Measurements from ENCODE around the gene MCRIP2.

Gene MCRIP2

DNA sequence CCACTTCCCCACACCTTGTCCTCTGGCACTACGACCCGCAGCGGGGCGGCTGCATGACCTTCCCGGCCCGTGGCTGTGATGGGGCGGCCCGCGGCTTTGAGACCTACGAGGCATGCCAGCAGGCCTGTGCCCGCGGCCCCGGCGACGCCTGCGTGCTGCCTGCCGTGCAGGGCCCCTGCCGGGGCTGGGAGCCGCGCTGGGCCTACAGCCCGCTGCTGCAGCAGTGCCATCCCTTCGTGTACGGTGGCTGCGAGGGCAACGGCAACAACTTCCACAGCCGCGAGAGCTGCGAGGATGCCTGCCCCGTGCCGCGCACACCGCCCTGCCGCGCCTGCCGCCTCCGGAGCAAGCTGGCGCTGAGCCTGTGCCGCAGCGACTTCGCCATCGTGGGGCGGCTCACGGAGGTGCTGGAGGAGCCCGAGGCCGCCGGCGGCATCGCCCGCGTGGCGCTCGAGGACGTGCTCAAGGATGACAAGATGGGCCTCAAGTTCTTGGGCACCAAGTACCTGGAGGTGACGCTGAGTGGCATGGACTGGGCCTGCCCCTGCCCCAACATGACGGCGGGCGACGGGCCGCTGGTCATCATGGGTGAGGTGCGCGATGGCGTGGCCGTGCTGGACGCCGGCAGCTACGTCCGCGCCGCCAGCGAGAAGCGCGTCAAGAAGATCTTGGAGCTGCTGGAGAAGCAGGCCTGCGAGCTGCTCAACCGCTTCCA lies 8.1 kb upstream of the MCRIP2 start:
- no peak for DNase-seq

DNA sequence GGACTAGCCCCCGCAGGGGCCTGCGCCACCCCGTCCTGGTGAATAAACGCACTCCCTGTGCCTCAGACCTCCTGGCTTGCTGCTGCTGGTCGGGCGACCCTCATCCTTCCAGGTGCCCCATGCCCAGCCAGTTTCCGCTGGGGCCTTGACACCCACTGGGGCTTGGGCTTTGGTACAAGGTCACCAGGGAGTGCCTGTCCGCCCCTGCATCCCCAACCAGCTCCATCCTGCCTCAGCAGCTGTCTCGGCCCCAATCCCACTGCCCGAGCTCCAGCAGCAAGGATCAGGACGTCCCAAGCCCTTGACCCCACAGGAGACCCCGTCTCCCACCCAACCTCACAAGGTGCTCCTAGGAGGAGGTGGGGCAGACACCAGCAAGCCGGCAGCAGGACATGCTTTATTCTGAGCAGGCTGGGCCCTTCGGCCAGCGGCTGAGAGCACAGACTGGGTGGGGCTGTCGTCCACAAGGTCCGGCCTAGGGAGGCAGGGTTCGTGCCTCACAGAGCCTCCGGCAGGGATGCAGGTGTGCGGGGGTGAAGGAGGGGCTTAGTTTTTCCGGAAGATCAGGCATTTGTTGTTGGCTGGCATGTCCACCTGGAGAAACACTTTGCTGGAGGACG lies 7.5 kb upstream of the MCRIP2 start:
- DNase-seq = no peak

DNA sequence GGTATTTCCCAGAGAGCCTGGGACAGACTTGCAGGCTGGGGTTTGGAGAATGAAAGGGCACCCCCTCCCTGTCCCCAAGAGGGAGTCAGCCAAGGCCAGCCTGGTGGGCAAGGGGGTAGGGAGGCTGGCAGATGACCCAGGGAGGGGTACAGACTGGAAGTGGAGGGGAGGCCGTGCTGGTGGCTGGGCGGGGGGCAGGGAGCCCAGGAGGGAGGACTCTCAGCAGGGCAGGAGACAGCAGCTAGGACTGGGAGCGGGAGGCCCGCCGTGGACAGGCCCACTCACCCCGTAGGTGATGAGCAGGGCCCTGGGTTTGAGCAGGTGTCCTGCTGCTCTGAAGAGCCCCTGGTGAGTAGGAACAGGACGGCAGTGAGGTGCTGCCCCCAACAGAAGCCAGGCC lies 6.6 kb upstream of the MCRIP2 start:
- no peak for DNase-seq

DNA sequence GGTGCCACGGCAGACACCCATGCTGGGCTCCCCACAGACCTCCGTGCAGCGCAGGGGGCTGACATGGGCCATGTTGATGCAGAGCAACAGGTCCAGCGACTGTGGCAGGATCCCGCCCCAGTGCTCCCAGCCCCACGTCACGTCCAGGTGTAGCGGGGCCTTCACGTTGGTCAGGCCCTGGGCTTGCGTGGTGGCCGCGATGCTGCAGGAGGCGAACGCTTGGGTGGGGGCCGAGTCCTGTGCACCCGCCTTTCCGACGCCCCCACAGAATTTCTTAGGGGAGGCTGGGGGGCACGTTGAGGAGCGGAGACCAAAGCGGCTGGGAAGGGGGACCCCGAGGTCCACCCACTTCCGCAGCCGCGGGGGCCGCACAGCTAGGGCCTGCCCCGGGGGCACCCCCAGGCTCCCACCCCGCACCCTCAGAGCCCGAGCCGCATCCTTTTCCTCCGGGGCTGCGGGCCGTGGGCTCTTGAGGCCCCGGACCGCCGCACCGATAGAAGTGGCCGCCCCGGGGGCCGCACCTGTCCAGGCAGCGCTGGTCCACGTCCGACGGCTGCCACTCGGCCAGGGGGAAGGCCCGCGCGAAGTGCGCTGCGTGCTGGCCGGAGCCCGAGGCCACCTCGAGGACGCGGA lies 5.9 kb upstream of the MCRIP2 start:
- no peak for DNase-seq

DNA sequence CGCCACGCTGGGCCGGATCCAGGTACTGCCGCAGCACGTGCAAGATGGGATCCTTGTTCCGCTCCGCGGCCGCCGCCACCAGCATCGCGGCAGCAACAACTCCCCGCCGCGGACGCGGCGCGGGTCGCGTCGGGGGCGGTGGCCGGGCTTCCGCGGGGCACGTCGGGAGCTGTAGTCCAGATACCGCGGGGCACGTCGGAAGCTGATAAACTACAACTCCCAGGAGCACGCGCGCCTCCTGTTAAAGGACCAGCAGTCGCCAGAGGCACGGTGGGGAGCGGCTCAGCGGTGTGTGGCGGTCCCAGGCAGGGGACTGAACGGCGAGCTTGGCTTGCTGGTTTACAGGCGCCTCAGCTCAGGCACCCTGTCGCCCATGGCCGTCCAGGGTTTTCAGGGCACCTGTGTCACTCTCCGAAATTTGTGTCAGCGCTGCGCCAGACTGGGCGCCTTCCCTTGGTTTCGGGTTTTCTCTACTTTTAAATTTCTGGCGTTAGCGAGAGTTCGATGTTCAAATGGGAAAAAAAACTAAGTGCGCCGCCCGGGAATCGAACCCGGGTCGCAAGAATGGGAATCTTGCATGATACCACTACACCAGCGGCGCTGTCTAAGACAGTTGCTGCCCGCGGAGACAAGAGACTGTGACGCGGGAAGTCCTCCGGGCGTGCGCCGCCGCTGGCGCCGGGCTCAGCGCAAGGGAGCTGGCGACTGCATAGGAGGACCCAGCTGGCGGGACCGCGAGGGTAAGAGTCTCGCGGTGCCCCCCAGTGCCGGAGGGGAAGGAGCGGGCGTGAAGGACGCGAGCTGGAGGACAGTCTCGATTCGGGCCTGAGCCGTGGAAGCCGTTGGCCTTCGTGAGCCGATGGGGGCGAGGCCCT lies 5.2 kb upstream of the MCRIP2 start, which contains the start of gene METTL26:
METTL26 (minus strand) TSS at position 100 of the 875 bp plus-strand sequence; CDS start at position 85, 15 bp downstream.
- DNase-seq = peak; percentile 88

DNA sequence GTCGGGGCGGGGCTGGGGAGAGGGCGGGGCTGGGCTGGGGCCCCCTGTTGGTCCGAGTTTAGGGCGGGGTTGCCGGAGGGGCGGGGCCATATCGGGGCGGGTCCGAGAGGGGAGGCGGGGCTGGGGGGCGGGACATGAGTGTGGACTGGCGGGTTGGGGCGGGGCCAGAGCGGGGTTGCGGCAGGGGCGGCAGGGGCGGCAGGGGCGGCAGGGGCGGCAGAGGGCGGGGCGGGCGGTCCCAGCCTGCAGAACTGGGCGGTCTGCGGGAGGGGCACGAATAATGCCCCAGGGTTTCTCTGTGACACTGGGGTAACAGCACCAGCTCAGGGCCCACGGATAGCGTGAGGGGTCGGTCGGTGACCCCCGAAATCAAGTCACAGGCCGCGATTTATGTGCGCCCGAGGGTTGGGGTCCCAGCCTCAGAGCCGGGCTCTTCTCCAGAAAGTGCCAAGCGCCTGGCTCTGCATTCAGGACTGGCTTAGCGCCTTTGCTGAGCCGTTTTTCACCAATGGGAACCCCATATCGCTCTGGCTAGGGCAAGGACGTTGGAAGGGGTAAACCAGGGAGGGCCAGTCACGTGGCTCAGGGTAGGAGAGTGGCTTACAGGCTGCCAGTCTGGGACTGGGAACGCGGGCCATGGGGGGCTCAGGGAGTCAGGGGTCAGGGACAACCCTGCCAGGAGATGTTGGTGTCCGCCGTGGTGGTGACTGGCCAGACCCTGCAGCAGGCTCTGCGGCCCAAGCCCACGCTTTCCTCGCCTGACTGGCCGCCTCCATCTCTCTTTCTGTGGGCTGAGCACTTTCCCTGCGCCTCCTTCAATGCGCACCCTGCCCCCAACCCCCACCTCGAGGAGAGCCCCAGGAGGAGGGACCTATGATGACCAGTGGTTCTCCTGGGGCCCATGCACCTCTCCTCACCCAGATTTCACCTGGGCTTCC lies 4.3 kb upstream of the MCRIP2 start:
- DNase-seq = no peak

DNA sequence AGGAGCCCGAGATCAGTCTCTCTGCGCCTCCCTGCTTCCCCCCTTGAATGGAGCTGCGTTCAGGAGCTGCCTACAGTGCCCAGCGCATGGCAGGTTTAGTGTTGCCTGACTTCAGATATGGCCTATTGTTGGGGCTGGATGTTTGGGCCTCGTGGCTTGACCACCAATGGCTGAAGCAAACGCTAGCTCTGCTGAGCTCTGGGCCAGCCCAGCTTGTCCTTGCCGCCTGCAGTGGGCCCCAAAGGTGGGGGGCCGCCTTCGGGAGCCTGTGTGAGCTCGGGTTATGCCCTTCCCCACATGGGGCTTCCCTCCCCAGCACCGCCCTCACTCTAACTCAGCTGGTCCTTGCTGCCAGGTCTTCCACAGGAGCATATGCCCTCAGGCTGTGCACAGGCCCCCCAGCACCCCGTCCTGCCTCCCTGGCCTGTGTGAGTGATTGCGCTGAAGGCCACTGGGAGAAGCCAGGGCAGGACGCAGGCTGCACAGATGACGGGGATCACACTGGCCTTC lies 3.5 kb upstream of the MCRIP2 start:
- DNase-seq = no peak

DNA sequence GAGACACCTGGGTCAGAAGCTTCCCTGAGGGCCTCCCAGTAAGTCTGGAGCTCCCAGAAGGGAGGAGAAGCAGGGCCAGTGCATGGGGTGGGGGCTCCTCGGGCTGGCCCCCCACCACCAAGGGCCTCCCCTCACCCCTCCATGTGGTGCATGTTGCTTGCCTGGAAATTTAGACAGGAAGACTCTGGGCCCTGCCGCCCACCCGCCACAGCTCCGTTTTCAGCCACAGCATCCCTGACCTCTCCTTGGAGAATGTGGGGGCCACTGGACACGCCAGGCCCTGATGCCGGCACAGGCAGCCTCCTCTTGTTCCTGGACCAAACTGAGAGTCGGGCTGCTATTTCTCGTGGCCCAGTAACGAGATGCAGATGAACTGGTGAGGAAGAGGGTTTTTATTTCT lies 2.8 kb upstream of the MCRIP2 start:
- DNase-seq = no peak

DNA sequence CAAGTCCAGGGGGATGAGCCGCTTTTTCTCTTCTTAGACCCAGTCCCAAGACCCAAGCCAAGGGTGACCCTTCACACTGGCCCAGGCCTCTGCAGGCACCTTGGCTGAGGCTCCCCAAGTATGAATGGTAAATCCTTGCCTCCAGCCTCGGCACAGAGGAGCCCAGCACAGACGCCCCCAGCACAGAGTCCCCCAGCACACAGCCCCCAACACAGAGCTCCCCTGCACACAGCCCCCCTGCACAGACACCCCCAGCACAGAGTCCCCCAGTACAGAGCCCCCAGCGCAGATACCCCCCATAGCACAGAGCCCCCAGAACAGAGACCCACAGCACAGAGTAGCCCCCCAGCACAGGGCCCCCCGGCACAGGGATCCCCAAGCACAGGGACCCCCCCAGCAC lies 1.0 kb upstream of the MCRIP2 start:
- no peak for DNase-seq

DNA sequence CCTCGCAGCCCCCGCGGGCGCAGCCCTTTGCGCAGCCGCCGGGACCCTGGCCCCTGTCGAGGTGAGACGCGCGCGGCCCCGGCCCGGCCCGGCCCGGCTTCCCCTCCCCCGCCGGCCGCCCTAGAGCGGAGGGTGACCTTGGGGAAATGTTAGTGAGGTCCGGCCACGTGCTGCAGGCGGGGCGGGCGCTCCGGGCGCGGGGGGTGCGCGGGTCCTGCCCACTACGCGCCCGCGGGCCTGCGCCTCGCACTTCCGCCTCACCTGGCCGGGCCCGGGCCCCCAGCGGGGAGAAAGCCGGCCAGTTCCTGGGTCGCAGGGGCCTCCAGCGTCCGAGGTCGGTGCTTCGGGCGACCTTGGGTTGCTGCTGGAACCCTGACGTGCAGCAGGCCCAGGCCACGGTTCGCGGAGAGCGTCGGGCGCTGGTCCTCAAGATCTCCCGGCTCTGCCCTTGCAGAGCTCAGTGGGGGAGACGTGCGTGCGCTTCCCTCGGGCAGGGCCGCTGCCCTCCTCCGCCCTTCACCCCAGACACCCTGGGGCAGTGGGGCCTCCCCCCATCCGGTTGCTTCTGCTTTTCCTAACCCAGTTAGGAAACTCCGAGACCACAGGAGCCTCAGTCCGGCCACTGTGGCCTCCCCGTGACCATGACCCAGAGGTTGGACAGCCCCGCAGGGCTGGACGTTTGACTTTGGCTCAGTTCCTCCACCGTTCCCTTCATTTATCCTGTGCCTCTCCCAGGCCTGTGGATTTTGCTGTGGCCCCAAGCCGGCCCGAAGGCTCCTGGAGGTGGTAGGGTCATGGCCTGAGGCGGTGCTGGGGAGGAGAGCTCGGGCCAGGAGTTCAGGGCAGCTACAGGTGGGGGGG lies 791 bp downstream of the MCRIP2 start:
- DNase-seq = peak; percentile 15

DNA sequence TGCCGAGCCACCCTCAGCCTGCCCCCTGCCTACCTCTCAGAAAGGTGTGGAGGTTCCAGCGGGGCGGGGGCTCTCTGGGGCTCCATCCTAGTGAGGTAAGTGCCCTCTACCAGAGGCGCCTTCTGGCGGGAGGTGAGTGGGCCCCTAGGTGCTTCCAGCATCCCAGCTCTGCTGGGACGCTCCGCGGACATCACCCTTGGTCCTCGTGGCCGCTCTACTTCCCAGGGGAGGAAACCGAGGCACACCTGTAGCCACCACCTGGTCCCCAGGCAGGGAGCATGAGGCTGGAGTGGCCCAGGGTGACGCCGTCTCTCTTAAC lies 1.4 kb downstream of the MCRIP2 start:
- DNase-seq = no peak

DNA sequence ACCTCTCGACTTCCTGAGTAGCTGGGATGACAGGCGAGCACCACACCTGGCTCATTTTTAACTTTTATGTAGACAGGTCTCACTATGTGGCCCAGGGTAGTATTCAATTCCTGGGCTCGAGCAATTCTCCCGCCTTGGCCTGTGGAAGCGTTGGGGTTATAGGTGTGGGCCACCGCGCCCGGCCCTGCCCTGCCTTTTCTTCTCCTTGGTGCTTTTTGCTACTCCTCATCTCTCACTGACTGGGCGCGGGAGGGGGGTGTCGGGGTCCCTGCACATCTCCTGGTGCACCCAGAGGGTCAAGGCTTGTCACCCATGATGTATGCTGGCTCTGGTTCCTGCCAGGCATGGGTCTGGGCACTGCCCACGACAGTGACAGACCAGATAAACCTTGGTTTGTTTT lies 2.9 kb downstream of the MCRIP2 start:
- no peak for DNase-seq

DNA sequence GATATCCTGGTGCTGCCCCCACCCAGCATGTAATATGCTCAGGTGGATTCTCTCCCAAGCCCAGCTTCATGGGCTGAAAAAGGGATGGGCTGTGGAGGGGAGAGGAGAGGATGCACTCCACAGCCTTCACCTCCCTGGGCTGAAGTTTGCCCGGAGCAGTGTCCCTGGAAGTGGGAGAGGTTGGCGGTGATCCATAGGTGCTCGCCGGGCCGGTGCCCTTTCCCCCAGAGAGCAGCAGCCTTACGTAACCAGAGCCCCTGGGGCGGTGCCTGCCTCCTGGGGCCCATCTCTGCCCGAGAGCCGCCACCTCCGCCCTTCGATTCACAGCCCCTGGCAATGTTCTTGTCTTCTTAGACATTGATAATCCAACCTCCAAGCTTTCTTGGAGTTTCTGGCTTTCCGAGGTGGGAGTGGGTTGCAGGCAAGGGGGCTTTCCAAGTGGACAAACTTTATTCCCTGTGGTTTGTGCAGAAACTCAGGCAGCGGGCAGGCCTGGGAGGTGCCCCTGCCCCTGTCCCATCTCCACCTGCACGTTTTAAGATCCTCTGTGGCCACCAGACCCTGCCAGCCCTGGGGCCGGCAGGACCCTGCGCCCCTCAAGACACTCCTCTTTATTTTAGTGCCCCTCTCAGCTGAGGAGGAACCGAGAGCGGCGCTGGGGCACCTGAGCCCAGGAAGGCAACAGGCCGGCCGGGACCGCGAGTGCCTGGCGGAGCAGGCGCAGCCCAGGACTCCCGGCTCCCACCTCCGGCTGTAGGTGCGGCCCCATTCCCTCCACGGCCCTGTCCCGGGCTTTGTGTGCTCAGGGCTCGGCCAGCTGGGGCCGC lies 4.4 kb downstream of the MCRIP2 start:
- no peak for DNase-seq

DNA sequence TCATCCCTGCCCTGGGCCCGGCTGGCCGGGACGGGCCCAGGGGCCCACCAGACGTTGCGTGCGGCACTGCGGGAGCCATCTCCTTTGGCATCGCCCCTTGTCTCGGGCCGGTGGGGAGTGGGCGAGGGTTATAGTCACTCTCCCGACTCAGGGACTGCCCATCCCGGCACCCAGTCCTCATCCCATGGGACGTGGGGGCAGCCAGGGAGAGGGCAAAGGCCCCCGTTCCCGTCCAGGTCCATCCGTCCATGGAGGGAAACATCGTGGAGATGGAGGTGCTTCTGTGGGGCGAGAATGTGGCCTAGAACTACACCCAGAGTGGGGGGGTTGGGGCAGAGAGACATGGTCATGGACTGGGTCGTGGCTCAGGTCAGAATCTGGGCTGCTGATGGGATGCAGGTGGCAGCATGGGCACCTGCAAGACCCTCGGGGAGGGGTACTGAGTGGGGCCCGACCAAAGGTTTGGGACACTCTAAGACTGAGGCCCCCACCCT lies 5.1 kb downstream of the MCRIP2 start:
- no peak for DNase-seq

DNA sequence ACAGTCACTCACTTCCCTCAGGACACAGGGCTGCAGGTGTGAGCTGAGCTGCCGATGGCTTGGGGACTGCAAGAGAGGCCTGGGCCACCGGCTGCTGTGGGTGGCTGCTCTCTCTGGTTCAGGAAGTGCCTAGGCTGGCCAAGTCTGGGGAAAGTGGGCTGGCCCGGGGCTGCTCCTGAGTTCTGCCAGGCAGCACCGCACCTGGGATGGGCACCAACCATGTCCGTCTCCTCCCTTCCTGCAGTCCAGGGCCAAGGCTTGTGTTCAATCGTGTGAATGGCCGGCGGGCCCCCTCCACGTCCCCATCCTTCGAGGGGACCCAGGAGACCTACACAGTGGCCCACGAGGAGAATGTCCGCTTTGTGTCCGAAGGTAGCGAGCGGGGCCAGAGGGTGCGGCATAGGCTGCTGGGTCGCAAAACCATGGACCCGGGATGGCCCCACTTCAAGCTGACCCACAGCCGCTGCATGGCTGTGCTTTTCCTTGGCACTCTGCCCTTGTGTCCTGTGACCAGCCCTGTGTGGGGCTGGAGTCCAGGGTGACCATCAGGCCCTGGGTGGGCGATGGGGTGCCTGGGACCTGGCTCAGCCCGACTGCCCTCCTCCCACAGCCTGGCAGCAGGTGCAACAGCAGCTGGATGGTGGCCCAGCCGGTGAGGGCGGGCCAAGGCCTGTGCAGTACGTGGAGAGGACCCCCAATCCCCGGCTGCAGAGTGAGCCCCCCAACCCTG lies 5.7 kb downstream of the MCRIP2 start:
- no peak for DNase-seq

DNA sequence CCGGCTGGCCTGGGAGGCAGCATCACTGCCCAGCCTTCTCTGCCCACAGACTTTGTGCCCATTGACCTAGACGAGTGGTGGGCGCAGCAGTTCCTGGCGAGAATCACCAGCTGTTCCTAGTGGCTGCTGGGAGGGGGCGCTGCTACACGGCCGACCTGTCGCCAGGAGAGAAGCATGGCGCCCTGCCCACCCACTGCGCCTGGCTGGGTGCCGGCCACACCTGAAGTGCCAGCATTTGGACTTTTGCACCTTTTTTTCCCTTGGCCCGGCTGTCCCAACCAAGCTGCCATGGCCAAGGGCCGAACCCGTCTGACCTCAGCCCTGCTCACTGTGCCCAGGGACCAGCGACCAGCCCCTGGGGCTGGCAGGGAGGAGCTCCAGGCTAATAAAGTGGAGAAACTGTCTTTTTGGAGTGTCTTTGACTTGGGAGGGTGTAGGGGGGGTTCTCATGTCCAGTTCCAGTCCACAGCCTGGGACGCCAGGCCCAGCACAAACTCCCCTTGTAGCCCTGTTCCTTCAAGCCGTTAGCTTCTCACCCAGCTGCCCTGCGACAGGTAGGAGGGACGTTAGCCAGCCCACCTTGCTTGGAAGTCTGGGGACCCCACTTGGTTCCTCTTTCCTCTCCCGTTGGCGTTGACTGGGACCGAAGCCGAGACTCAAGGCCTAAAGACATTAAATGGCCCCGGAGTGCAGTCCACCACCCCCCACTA lies 6.6 kb downstream of the MCRIP2 start:
- peak; percentile 17 for DNase-seq

DNA sequence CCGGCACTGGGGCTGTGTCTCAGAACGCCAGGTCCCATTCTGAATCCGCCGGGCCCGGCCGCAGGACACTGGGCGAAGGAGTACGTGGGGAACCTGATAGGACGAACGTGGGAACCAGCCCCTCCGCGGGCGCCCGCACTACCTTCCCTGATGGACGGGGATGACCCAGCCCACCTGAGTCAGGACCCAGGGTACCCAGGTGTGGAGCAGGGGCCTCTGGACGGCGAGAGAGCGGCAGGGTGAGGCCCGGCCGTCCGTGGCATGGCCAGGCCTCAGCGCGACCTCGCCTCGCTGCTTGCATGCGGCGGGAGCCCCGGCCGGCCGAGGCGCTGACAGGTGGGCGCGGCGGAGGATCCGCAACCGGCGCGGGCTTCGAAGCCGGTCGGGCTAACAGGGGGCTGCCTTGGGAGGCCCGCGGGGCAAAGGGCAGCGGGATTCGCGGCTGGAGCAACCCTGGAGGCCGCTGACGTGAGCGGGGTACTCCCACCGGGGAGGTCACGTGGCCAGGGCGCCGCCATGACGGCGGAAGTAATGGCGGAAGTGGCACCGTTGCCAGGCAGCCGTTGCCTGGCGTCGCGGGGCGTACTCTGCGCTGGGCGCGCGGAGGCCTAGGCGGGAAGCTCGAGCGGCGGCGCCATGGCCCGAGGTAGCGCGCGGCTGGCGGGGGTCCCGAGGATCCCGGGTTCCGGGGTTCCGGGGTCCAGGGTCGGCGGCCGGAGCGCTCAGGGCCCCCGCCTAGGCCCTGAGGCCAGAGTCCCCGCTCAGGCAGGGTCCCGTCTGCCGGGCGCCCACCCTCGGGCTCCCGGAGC lies 7.4 kb downstream of the MCRIP2 start, which contains the start of gene WDR90:
WDR90 (plus strand) TSS at position 585 of the 809 bp plus-strand sequence; CDS start at position 637, 52 bp downstream.
- DNase-seq = peak; percentile 75
